ENCODE measurements around the gene EXOC6B.

The EXOC6B gene

GRCh38 chr2:72278046-72278445 lies 547.8 kb downstream of the EXOC6B start:
- no peak for TF ChIP-seq CEBPB (IDR thresholded peaks at IDR 0.05)

GRCh38 chr2:72276876-72277275 lies 549.0 kb downstream of the EXOC6B start:
- no peak for TF ChIP-seq EP300 (IDR thresholded peaks at IDR 0.05; ENCODE audit: borderline replicate concordance)
- no peak for TF ChIP-seq MAX (IDR thresholded peaks at IDR 0.05)
- TF ChIP-seq EGR1 (IDR thresholded peaks at IDR 0.05) = no peak
- no peak for TF ChIP-seq TAF1 (IDR thresholded peaks at IDR 0.05; ENCODE audit: low read depth)
- no peak for TF ChIP-seq ZBTB7A (IDR thresholded peaks at IDR 0.05; ENCODE audit: low read depth)
- TF ChIP-seq USF1 (IDR thresholded peaks at IDR 0.05) = no peak
- TF ChIP-seq TCF12 (IDR thresholded peaks at IDR 0.05; ENCODE audit: low read depth) = no peak
- TF ChIP-seq REST (IDR thresholded peaks at IDR 0.05; ENCODE audit: low read depth) = no peak
- TF ChIP-seq CEBPB (IDR thresholded peaks at IDR 0.05) = no peak
- TF ChIP-seq CREB1 (IDR thresholded peaks at IDR 0.05; ENCODE audit: low read depth) = no peak
- TF ChIP-seq RAD21 (IDR thresholded peaks at IDR 0.05; ENCODE audit: low read depth) = no peak

- TF ChIP-seq REST (IDR thresholded peaks at IDR 0.05; ENCODE audit: low read depth) (no peak), CREB1 (IDR thresholded peaks at IDR 0.05; ENCODE audit: low read depth) (no peak), MAX (IDR thresholded peaks at IDR 0.05) (no peak), TAF1 (IDR thresholded peaks at IDR 0.05; ENCODE audit: low read depth) (no peak), CEBPB (IDR thresholded peaks at IDR 0.05) (no peak), TCF12 (IDR thresholded peaks at IDR 0.05; ENCODE audit: low read depth) (no peak), EGR1 (IDR thresholded peaks at IDR 0.05) (no peak), RAD21 (IDR thresholded peaks at IDR 0.05; ENCODE audit: low read depth) (no peak), YY1 (IDR thresholded peaks at IDR 0.05; ENCODE audit: low read depth) (no peak), FOXM1 (IDR thresholded peaks at IDR 0.05; ENCODE audit: borderline replicate concordance, low read depth) (no peak), EP300 (IDR thresholded peaks at IDR 0.05; ENCODE audit: borderline replicate concordance) (no peak), NFIC (IDR thresholded peaks at IDR 0.05) (no peak), ZBTB7A (IDR thresholded peaks at IDR 0.05; ENCODE audit: low read depth) (no peak), USF1 (IDR thresholded peaks at IDR 0.05) (no peak), TEAD4 (IDR thresholded peaks at IDR 0.05) (no peak)
Observed at GRCh38 chr2:72276356-72276755, 549.5 kb downstream of the EXOC6B start.

- no peak for TF ChIP-seq RAD21 (IDR thresholded peaks at IDR 0.05; ENCODE audit: low read depth)
- TF ChIP-seq CREB1 (IDR thresholded peaks at IDR 0.05; ENCODE audit: low read depth) = no peak
- no peak for TF ChIP-seq CEBPB (IDR thresholded peaks at IDR 0.05)
- no peak for TF ChIP-seq FOXM1 (IDR thresholded peaks at IDR 0.05; ENCODE audit: borderline replicate concordance, low read depth)
- TF ChIP-seq EGR1 (IDR thresholded peaks at IDR 0.05) = no peak
- no peak for TF ChIP-seq NFIC (IDR thresholded peaks at IDR 0.05)
- TF ChIP-seq TEAD4 (IDR thresholded peaks at IDR 0.05) = no peak
- no peak for TF ChIP-seq EP300 (IDR thresholded peaks at IDR 0.05; ENCODE audit: borderline replicate concordance)
- TF ChIP-seq TCF12 (IDR thresholded peaks at IDR 0.05; ENCODE audit: low read depth) = no peak
- TF ChIP-seq YY1 (IDR thresholded peaks at IDR 0.05; ENCODE audit: low read depth) = no peak
- no peak for TF ChIP-seq USF1 (IDR thresholded peaks at IDR 0.05)
- no peak for TF ChIP-seq TAF1 (IDR thresholded peaks at IDR 0.05; ENCODE audit: low read depth)
Observed at GRCh38 chr2:72275084-72275483, 550.7 kb downstream of the EXOC6B start.

GRCh38 chr2:72274380-72274797 lies 551.4 kb downstream of the EXOC6B start:
- TF ChIP-seq CEBPB (IDR thresholded peaks at IDR 0.05) (no peak), REST (IDR thresholded peaks at IDR 0.05; ENCODE audit: low read depth) (no peak), FOXM1 (IDR thresholded peaks at IDR 0.05; ENCODE audit: borderline replicate concordance, low read depth) (no peak), TEAD4 (IDR thresholded peaks at IDR 0.05) (no peak), ZBTB7A (IDR thresholded peaks at IDR 0.05; ENCODE audit: low read depth) (no peak), RAD21 (IDR thresholded peaks at IDR 0.05; ENCODE audit: low read depth) (no peak), EP300 (IDR thresholded peaks at IDR 0.05; ENCODE audit: borderline replicate concordance) (no peak), USF1 (IDR thresholded peaks at IDR 0.05) (no peak), TAF1 (IDR thresholded peaks at IDR 0.05; ENCODE audit: low read depth) (no peak), YY1 (IDR thresholded peaks at IDR 0.05; ENCODE audit: low read depth) (no peak), EGR1 (IDR thresholded peaks at IDR 0.05) (no peak), CREB1 (IDR thresholded peaks at IDR 0.05; ENCODE audit: low read depth) (no peak), NFIC (IDR thresholded peaks at IDR 0.05) (no peak), TCF12 (IDR thresholded peaks at IDR 0.05; ENCODE audit: low read depth) (no peak), MAX (IDR thresholded peaks at IDR 0.05) (no peak)
